GM19043 (cell line): Measurements from ENCODE around the gene PAPLN.

Experiments used
- ATAC-seq: cut with Tn5 transposase; IDR thresholded peaks from one replicate; pipeline ENCODE4 v1.9.1; 2021; ENCODE audit warnings: low read depth; ENCODE audit not compliant: unreplicated experiment

The PAPLN gene

GRCh38 chr14:73245480-73246325, 8.4 kb downstream of the PAPLN start:
- ATAC-seq: no peak

GRCh38 chr14:73246387-73247150, 9.3 kb downstream of the PAPLN start:
- no peak for ATAC-seq

DNA sequence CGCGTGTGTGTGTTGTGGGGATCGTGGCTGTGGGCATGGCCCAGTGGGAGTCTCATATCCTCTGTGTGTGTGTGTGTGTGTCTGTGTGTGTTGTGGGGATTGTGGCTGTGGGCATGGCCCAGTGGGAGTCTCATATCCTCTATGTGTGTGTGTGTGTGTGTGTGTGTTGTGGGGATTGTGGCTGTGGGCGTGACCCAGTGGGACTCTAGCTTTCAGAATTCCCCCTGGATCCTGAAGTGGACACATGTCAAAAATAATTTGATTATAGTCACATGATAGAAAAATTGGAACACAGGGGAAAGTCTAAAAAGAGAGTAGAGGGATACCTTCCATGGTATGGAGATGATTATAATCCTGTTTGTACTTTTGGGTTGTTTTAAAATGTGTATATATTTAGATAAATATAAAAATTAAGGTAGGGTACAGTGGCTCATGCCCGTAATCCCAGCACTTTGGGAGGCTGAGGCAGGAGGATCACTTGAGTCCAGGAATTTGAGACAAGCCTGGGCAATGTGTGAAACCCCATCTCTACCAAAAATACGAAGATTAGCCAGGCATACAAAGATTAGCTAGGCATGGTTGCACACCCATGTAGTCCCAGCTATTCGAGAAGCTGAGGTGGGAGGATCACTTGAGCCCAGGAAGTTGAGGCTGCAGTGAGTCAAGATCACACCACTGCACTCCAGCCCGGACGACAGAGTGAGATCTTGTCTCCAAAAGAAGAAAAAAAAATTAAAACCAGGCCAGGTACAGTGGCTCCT, 11.0 kb downstream of the PAPLN start:
- ATAC-seq: no peak

- ATAC-seq: no peak
Observed at GRCh38 chr14:73249108-73249507, 11.8 kb downstream of the PAPLN start.

GRCh38 chr14:73249564-73250316, 12.4 kb downstream of the PAPLN start:
- ATAC-seq: no peak

DNA sequence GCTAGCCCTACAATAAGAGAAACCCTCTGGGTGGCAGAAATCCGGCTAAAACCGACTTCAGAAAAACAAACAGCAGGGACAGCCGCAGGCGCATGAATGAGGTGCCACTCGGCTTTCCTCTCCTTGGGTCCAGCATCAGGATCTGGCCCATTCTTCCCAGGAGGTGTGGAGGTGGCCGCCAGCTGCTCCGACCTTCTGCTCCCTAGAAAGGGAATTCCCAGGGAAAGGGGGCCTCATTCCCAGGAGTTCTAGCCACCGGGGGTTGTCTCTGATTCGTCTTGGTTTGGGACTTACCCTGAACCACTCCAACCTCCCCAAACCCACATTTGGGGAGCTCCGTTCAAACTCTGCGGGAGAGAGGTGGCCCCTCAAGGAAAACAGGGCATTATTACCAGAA, 13.0 kb downstream of the PAPLN start:
- ATAC-seq: no peak

GRCh38 chr14:73250781-73251500, 13.6 kb downstream of the PAPLN start:
- no peak for ATAC-seq

GRCh38 chr14:73251516-73252215, 14.4 kb downstream of the PAPLN start:
- ATAC-seq: no peak

DNA sequence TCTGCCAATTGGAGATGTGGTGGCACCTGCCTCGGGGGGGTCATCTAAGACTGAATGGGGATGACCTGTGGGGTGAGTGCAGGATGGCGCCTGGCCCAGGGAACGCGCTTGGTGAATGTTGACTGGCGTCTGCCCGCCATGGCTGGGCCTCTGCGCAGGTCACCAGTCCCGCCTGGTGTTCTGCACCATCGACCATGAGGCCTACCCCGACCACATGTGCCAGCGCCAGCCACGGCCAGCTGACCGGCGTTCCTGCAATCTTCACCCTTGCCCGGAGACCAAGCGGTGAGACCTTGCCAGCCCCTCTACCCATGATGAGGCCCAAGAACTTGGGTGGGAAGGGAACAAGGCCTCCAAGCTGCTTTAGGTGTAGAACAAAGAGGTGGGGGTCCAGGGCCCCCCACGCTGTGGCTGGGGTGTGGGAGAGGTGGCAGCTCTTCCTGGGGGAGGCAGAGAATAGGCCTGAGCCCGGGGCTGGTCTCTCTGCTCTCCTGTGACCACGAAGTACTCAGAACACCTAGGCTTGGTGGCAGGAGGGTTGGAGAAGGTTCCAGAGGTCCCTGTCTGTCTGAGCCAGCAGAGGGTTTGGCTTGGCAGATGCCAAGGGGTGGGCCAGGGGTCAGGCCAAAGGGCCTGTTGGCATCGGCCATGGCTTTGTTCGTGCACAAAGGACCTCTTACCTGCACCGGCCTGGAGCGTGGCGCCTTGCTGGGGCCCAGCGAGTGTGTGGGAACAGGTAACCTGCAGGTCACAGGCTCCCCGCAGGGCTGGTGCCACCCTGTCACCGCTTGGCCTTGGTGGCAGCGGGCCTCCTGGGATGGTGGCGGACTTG, 15.4 kb downstream of the PAPLN start:
- no peak for ATAC-seq

DNA sequence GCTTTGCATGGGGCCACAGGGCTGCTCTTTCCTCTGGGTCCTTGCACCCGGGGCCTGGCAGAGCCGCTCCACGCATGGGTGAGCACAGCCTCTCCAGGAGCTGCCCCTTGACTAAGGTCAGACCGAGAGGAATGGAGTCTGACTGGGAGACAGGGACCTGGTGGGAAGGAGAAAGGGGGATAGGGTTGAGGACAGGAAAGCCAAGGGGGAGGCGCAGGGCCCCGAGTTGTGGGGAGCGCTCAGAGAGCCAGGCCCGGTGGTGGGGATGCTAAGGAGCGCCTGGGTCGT, 16.0 kb downstream of the PAPLN start:
- ATAC-seq: no peak

- ATAC-seq: no peak
Observed at GRCh38 chr14:73253721-73254120, 16.4 kb downstream of the PAPLN start.

DNA sequence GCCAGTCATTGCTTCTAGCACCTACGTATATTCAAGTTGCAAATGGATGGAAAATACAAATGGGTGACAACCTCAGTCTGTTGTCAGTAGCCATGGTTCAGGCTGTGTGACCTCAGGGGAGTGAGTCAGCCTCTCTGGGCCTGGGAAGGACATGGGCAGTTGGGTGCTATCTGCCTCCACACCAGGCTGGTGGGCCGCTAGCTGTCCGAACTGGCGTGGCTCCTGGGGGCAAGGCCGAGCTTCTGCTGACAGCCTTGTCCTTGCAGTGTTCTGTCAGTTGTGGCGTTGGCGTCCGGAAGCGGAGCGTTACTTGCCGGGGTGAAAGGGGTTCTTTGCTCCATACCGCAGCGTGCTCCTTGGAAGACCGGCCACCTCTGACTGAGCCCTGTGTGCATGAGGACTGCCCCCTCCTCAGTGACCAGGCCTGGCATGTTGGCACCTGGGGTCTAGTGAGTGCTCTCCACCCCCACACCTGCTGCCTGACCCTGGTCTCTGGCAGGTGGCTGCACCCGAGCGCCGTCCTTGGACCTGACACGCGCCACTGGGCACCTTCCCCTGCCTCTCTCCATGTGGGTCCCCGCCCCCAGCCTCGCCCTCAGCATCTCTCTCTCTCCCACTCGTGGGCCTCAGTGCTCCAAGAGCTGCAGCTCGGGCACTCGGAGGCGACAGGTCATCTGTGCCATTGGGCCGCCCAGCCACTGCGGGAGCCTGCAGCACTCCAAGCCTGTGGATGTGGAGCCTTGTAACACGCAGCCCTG, 17.1 kb downstream of the PAPLN start:
- ATAC-seq: no peak

- ATAC-seq: no peak
Observed at GRCh38 chr14:73255005-73255400, 17.7 kb downstream of the PAPLN start.

GRCh38 chr14:73255693-73256225, 18.5 kb downstream of the PAPLN start:
- no peak for ATAC-seq

DNA sequence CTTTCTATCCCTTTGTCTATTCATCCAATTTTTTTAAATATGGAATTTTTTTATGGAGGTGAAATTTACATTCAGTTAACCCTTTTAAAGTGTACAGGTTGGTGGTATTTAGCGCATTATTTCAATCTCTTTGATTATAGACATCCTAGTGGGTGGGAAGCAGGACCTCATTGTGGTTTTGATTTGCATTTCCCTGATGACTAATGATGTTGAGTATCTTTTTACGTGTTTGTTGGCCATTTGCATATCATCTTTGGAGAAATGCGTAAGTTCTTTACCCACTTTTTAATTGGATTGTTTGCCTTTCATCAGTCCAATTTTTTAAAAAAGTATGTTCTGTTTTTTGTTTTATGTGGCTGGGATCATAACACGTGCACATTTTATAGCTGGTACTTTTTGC, 20.8 kb downstream of the PAPLN start:
- ATAC-seq: no peak

- ATAC-seq: no peak
Observed at GRCh38 chr14:73258845-73259611, 21.7 kb downstream of the PAPLN start.

GRCh38 chr14:73259837-73260236, 22.5 kb downstream of the PAPLN start:
- ATAC-seq: no peak
